SK-N-MC (cell line): ENCODE measurements around the gene PLS1.

Experiments used
- EZH2 ChIP-seq: fragments of 200-600 bp; sonication (generic); IDR thresholded peaks from one replicate; pipeline ENCODE4 v1.6.1; 2017; ENCODE audit warnings: antibody characterized with exemption
- FOXP2 ChIP-seq: optimal IDR thresholded peaks from 2 replicates; pipeline ENCODE3; 2011; ENCODE audit warnings: mild to moderate bottlenecking, moderate library complexity; ENCODE audit not compliant: insufficient read depth; ENCODE audit errors: extremely low read length, control extremely low read depth
- POLR2AphosphoS5 ChIP-seq: IDR thresholded peaks from 2 replicates; pipeline ENCODE4 v1.6.1; 2012; ENCODE audit warnings: mild to moderate bottlenecking, low read depth, low read length, borderline replicate concordance

- TF ChIP-seq POLR2AphosphoS5 (peak; percentile 98), EZH2 (no peak), FOXP2 (peak; percentile 95)
Observed at GRCh38 chr3:142578329-142579223, 17.6 kb upstream of the PLS1 start, which contains the start of gene ATR.
